NOMO-1 treated with dmso at 0.1 percent for 144 hours (cell line): ENCODE data around the gene PSMB10.

Experiments
- DNase-seq: peaks from one replicate; lab custom pipeline; 2025; ENCODE audit not compliant: unreplicated experiment; lab: John Stamatoyannopoulos, UW

The PSMB10 gene

GRCh38 chr16:67963662-67964321 lies 27.1 kb upstream of the PSMB10 start:
- DNase-seq = no peak

- DNase-seq = no peak
These were observed 26.6 kb upstream of the PSMB10 start for GRCh38 chr16:67963292-67963661.

GRCh38 chr16:67962135-67962534 lies 25.5 kb upstream of the PSMB10 start:
- DNase-seq = no peak

GRCh38 chr16:67961551-67961957 lies 24.9 kb upstream of the PSMB10 start:
- DNase-seq = no peak

- DNase-seq = no peak
These were observed 23.1 kb upstream of the PSMB10 start for GRCh38 chr16:67959536-67960329.

- no peak for DNase-seq
These were observed 21.0 kb upstream of the PSMB10 start for GRCh38 chr16:67957622-67958021.

- no peak for DNase-seq
These were observed 18.0 kb upstream of the PSMB10 start for GRCh38 chr16:67954421-67955196.

- no peak for DNase-seq
These were observed 17.2 kb upstream of the PSMB10 start for GRCh38 chr16:67953641-67954375.

- DNase-seq = no peak
These were observed 14.8 kb upstream of the PSMB10 start for GRCh38 chr16:67951485-67951884.

GRCh38 chr16:67950335-67950843 lies 13.7 kb upstream of the PSMB10 start:
- no peak for DNase-seq

GRCh38 chr16:67949645-67950044 lies 13.0 kb upstream of the PSMB10 start:
- no peak for DNase-seq

- DNase-seq = no peak
These were observed 11.4 kb upstream of the PSMB10 start for GRCh38 chr16:67948015-67948414.

GRCh38 chr16:67946966-67947558 lies 10.4 kb upstream of the PSMB10 start:
- DNase-seq = no peak

- no peak for DNase-seq
These were observed 9.5 kb upstream of the PSMB10 start for GRCh38 chr16:67946128-67946569.

- DNase-seq = no peak
These were observed 8.8 kb upstream of the PSMB10 start for GRCh38 chr16:67945392-67945933.

GRCh38 chr16:67944690-67945391 lies 8.2 kb upstream of the PSMB10 start:
- no peak for DNase-seq

- DNase-seq = peak; percentile 42
These were observed 7.2 kb upstream of the PSMB10 start, which contains the start of gene LCAT for GRCh38 chr16:67943619-67944504. TSS of gene LCAT (minus strand) at chr16:67944120. CDS start at chr16:67944101, 19 bp downstream.

GRCh38 chr16:67943256-67943618 lies 6.6 kb upstream of the PSMB10 start:
- DNase-seq = no peak
